ENCODE results near the gene HLA-DPB1.
A peak's percentile ranks its signal among the peaks of the same experiment; 100 is the strongest.

The HLA-DPB1 gene

GRCh38 chr6:33124947-33125346 is 49.2 kb downstream of the HLA-DPB1 start:
- H3K27ac ChIP-seq: no peak overlapping the region
- TF ChIP-seq CTCF (conservative IDR thresholded peaks at IDR 0.05): no peak

GRCh38 chr6:33126101-33126714 is 50.4 kb downstream of the HLA-DPB1 start:
- no peak overlapping the region for H3K27ac ChIP-seq
- peak; percentile 48; the same call in 1 of the 2 replicates for TF ChIP-seq CTCF (conservative IDR thresholded peaks at IDR 0.05)

GRCh38 chr6:33128318-33128717 is 52.5 kb downstream of the HLA-DPB1 start:
- TF ChIP-seq CTCF (conservative IDR thresholded peaks at IDR 0.05): no peak
- no peak overlapping the region for H3K27ac ChIP-seq

GRCh38 chr6:33132081-33132524 is 56.3 kb downstream of the HLA-DPB1 start:
- no peak for TF ChIP-seq CTCF (conservative IDR thresholded peaks at IDR 0.05)
- H3K27ac ChIP-seq: no peak overlapping the region

DNA sequence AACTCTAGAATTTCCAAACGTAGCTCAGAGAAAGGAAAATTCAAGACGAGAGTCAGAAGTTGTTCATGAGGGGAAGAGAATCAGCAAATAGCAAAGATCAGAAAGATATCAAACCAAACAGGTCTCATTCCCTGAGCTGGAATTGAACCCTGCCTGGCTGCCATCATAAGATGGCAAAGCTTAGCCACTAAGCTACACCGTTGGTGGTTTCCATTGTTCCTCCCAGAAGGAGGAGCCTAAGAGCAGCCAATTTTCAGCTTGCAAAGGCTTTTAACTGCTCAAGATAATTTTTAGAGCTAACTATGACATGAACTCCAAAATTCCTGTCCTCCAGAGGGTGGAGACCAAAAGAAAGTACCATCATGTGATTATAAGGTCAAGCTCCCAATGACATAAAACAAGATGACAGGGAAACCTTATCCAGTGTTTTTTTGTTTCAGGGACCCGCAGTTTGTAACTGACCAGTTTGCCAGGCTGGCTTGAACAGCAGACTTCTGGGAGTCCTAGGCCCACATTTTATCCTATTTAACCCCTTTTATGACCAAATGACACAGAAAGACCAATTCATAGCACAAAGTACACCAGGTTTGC is 60.6 kb downstream of the HLA-DPB1 start:
- no peak for TF ChIP-seq CTCF (conservative IDR thresholded peaks at IDR 0.05)
- no peak overlapping the region for H3K27ac ChIP-seq
